H1 (cell line): Measurements from ENCODE around the gene KRTAP10-7. TPM values are rescaled to one million over a fixed set of nuclear protein-coding genes. Genes with fewer than 3 reads are reported as not detected.

Source experiments
- CTCF ChIA-PET: fragments of 300-600 bp; sonication (Branson Sonifier 250); formaldehyde crosslinking; loops from one replicate; lab custom pipeline; 2021; ENCODE audit not compliant: partially characterized antibody; lab: Charles Lee
- POLR2A ChIA-PET: fragments of 300-600 bp; sonication (Branson Sonifier 250); formaldehyde crosslinking; loops from one replicate; lab custom pipeline; 2021; ENCODE audit warnings: inconsistent platforms; ENCODE audit not compliant: partially characterized antibody; lab: Charles Lee
- DNase-seq, 2 experiments: peaks; one replicate each; pipeline versions ENCODE4 v3.0.0 to v3.0.0-alpha.2; 2010 to 2022; ENCODE audit warnings: low spot score in 2 of 2, low read depth in 1 of 2, mixed read lengths in 1 of 2
- FAIRE-seq: peaks from 2 replicates; lab custom pipeline; 2011; peaks lifted over from hg19 to GRCh38; lab: Jason Lieb, UNC
- H2AFZ ChIP-seq: 2 replicates; pipeline ENCODE4 v1.8.1; 2012; ENCODE audit warnings: low read length, inconsistent platforms
- H2AK5ac ChIP-seq: 2 replicates; pipeline ENCODE4 v1.6.1; 2013; ENCODE audit warnings: low read depth, low read length
- H2BK120ac ChIP-seq: replicated peaks from 2 replicates; pipeline ENCODE3; 2013; ENCODE audit warnings: low read depth, low read length, inconsistent platforms
- H2BK12ac ChIP-seq: 2 replicates; pipeline ENCODE4 v1.6.1; 2013; ENCODE audit warnings: low read depth, low read length
- H2BK15ac ChIP-seq: 2 replicates; pipeline ENCODE4 v1.6.1; 2013; ENCODE audit warnings: low read length
- H2BK20ac ChIP-seq: 2 replicates; pipeline ENCODE4 v1.6.1; 2013; ENCODE audit warnings: low read length
- H2BK5ac ChIP-seq: 2 replicates; pipeline ENCODE4 v1.6.1; 2013; ENCODE audit warnings: low read depth, low read length
- H3K14ac ChIP-seq: 2 replicates; pipeline ENCODE4 v1.6.1; 2013; ENCODE audit warnings: inconsistent platforms; ENCODE audit not compliant: insufficient read length
- H3K18ac ChIP-seq: 2 replicates; pipeline ENCODE4 v1.6.1; 2013; ENCODE audit warnings: low read length; ENCODE audit errors: extremely low read depth
- H3K23ac ChIP-seq: 2 replicates; pipeline ENCODE4 v1.6.1; 2013; ENCODE audit warnings: inconsistent platforms; ENCODE audit not compliant: insufficient read length
- H3K23me2 ChIP-seq: 2 replicates; pipeline ENCODE4 v1.6.1; 2013; ENCODE audit warnings: low read depth, low read length
- H3K27ac ChIP-seq: 2 replicates; pipeline ENCODE4 v1.6.1; 2011; ENCODE audit warnings: low read depth, low read length, inconsistent platforms
- H3K27me3 ChIP-seq, 4 experiments: replicated peaks in 1 of 4; 1 replicate in 1 of 4; 2 replicates in 3 of 4; pipeline versions ENCODE4 v1.6.1 to v1.8.1; 2011 to 2013; ENCODE audit warnings: low read length in 3 of 4, mild to moderate bottlenecking in 3 of 4, inconsistent platforms in 2 of 4, mixed read lengths in 2 of 4, moderate library complexity in 1 of 4; ENCODE audit not compliant: control insufficient read depth in 3 of 4, insufficient read depth in 3 of 4; ENCODE audit errors: extremely low read depth in 1 of 4
- H3K36me3 ChIP-seq, 4 experiments: 2 replicates each; pipeline versions ENCODE4 v1.6.1 to v1.8.1; 2011 to 2013; ENCODE audit warnings: mild to moderate bottlenecking in 4 of 4, low read length in 3 of 4, moderate library complexity in 2 of 4, control low read depth in 1 of 4, inconsistent platforms in 1 of 4; ENCODE audit not compliant: insufficient read depth in 4 of 4, control insufficient read depth in 2 of 4
- H3K4ac ChIP-seq: replicated peaks from 2 replicates; pipeline ENCODE3; 2013; ENCODE audit warnings: low read length, low read depth, mixed read lengths, inconsistent platforms; ENCODE audit not compliant: insufficient read length
- H3K4me1 ChIP-seq, 4 experiments: replicated peaks in 1 of 4; 1 replicate in 1 of 4; 2 replicates in 3 of 4; pipeline versions ENCODE4 v1.6.1 to v1.8.1; 2011 to 2013; ENCODE audit warnings: low read length in 3 of 4, inconsistent platforms in 2 of 4, mixed read lengths in 1 of 4; ENCODE audit not compliant: insufficient read depth in 4 of 4, control insufficient read depth in 3 of 4
- H3K4me2 ChIP-seq, 2 experiments: 2 replicates each; pipeline versions ENCODE4 v1.6.1 to v1.8.1; 2011 to 2013; ENCODE audit warnings: low read depth in 2 of 2, low read length in 2 of 2, control low read depth in 1 of 2, inconsistent platforms in 1 of 2, mild to moderate bottlenecking in 1 of 2; ENCODE audit not compliant: insufficient read depth in 1 of 2
- H3K4me3 ChIP-seq, 4 experiments: fragments of 200-600, 300-600 bp in 1 of 4; sonication (generic), shearing (Covaris generic), sonication (Bioruptor Twin) in 1 of 4; 2 replicates each; pipeline versions ENCODE4 v1.5.1 to v1.8.1; 2011 to 2016; ENCODE audit warnings: low read length in 4 of 4, low read depth in 3 of 4, control low read depth in 2 of 4, inconsistent platforms in 2 of 4, mild to moderate bottlenecking in 2 of 4, mixed read lengths in 1 of 4, moderate library complexity in 1 of 4; ENCODE audit not compliant: insufficient read depth in 2 of 4; ENCODE audit errors: extremely low read depth in 1 of 4
- H3K56ac ChIP-seq: replicated peaks from 2 replicates; pipeline ENCODE3; 2013; ENCODE audit warnings: low read depth, mild to moderate bottlenecking, mixed read lengths, low read length, inconsistent platforms; ENCODE audit not compliant: insufficient read length
- H3K79me1 ChIP-seq: 2 replicates; pipeline ENCODE4 v1.6.1; 2013; ENCODE audit warnings: low read depth, low read length, control low read depth
- H3K79me2 ChIP-seq, 2 experiments: 2 replicates each; pipeline versions ENCODE4 v1.6.1 to v1.8.1; 2012 to 2013; ENCODE audit warnings: low read length in 2 of 2, mild to moderate bottlenecking in 2 of 2, inconsistent platforms in 1 of 2; ENCODE audit not compliant: insufficient read depth in 2 of 2, control insufficient read depth in 1 of 2
- H3K9ac ChIP-seq, 4 experiments: replicated peaks in 1 of 4; 1 replicate in 1 of 4; 2 replicates in 3 of 4; pipeline versions ENCODE4 v1.6.1 to v1.8.1; 2011 to 2013; ENCODE audit warnings: low read depth in 3 of 4, low read length in 3 of 4, control low read depth in 2 of 4, mild to moderate bottlenecking in 2 of 4, moderate library complexity in 2 of 4, inconsistent platforms in 1 of 4; ENCODE audit errors: extremely low read depth in 1 of 4
- H3K9me3 ChIP-seq, 2 experiments: 2 replicates each; pipeline versions ENCODE4 v1.6.1 to v1.8.1; 2012 to 2013; ENCODE audit warnings: mild to moderate bottlenecking in 2 of 2, moderate library complexity in 2 of 2, control low read depth in 1 of 2, inconsistent platforms in 1 of 2, low read depth in 1 of 2, low read length in 1 of 2, mixed read lengths in 1 of 2; ENCODE audit not compliant: insufficient read depth in 2 of 2
- H4K20me1 ChIP-seq, 2 experiments: replicated peaks in 1 of 2; 2 replicates each; pipeline versions ENCODE3 to v1.8.1; 2011 to 2013; ENCODE audit warnings: inconsistent platforms in 2 of 2, low read length in 2 of 2, mild to moderate bottlenecking in 1 of 2; ENCODE audit not compliant: insufficient read depth in 2 of 2, control insufficient read depth in 1 of 2
- H4K5ac ChIP-seq: 2 replicates; pipeline ENCODE4 v1.6.1; 2013; ENCODE audit warnings: low read length, low read depth, mixed read lengths, inconsistent platforms; ENCODE audit not compliant: insufficient read length
- H4K8ac ChIP-seq: 2 replicates; pipeline ENCODE4 v1.8.0; 2013; ENCODE audit warnings: mild to moderate bottlenecking, moderate library complexity, low read length, inconsistent platforms; ENCODE audit not compliant: insufficient read depth; ENCODE audit errors: extremely low read depth
- H4K91ac ChIP-seq: replicated peaks from 2 replicates; pipeline ENCODE3; 2013; ENCODE audit warnings: low read length, mixed read lengths, inconsistent platforms; ENCODE audit not compliant: insufficient read length
- CHD1 ChIP-seq: IDR thresholded peaks from 2 replicates; pipeline ENCODE4 v1.6.1; 2012; ENCODE audit warnings: low read depth, low read length, improper control_type of control experiment
- CHD2 ChIP-seq: IDR thresholded peaks from 2 replicates; pipeline ENCODE4 v1.6.1; 2012; ENCODE audit warnings: low read length, improper control_type of control experiment
- POLR2A ChIP-seq, 2 experiments: IDR thresholded peaks; 1 replicate in 1 of 2; 2 replicates in 1 of 2; pipeline ENCODE4 v1.6.1; 2011; ENCODE audit warnings: low read depth in 2 of 2, low read length in 2 of 2, mild to moderate bottlenecking in 2 of 2; ENCODE audit errors: control extremely low read depth in 1 of 2
- SIN3A ChIP-seq, 2 experiments: IDR thresholded peaks in 1 of 2; conservative IDR thresholded peaks in 1 of 2; 2 replicates each; pipeline ENCODE4 v1.6.1; 2011 to 2012; ENCODE audit warnings: low read length in 2 of 2, improper control_type of control experiment in 1 of 2, low read depth in 1 of 2, mild to moderate bottlenecking in 1 of 2
- TAF7 ChIP-seq: optimal IDR thresholded peaks from 2 replicates; pipeline ENCODE3; 2011; ENCODE audit warnings: low read depth, mild to moderate bottlenecking, inconsistent platforms, low read length, moderate library complexity, borderline replicate concordance
- TCF12 ChIP-seq: IDR thresholded peaks from 2 replicates; pipeline ENCODE4 v1.6.1; 2011; ENCODE audit warnings: low read depth, mild to moderate bottlenecking, low read length
- WGBS, 2 experiments: shearing (Covaris generic) in 1 of 2; methylation state at CpG; one replicate each; pipeline versions ENCODE4 v1.1.6 to v1.1.7; 2013 to 2015; ENCODE audit warnings: low lambda C conversion rate in 2 of 2, mixed read lengths in 2 of 2, inconsistent platforms in 1 of 2, low coverage in 1 of 2, missing lambda C conversion rate in 1 of 2; ENCODE audit not compliant: insufficient replicate concordance in 2 of 2, insufficient coverage in 1 of 2, insufficient read length in 1 of 2; ENCODE audit errors: extremely low coverage in 1 of 2, missing lambda C conversion rate in 1 of 2; 5-methylcytosine and 5-hydroxymethylcytosine counted together
- polyA plus RNA-seq, 7 experiments: library from polyadenylated mRNA; depleted of rRNA in 3 of 7; stranded (reverse) in 5 of 7; unstranded in 2 of 7; fragments of >200 nt in 5 of 7; fragments of 200-250 nt in 2 of 7; gene quantifications; 1 replicate in 5 of 7; 2 replicates in 1 of 7; 4 replicates in 1 of 7; pipeline versions ENCODE4 v1.2.1 to v1.2.3, GENCODE V29; 2011 to 2013; ENCODE audit warnings: missing spikeins in 2 of 7, mixed read lengths in 2 of 7
- total RNA-seq: library from RNA; stranded (reverse); fragmentation: NEBNext Ultra II Directional; extraction: Animal tissue kit (Norgen Biotek cat#: 25700); gene quantifications from 2 replicates; pipeline ENCODE4 v1.2.1, GENCODE V29; 2021
- TF ChIP-seq, protein P1 (sequence below): IDR thresholded peaks from 2 replicates; pipeline ENCODE4 v1.6.1; 2012; ENCODE audit warnings: inconsistent platforms

The KRTAP10-7 gene
- total and polyA plus RNA-seq, 2 of the 8 experiments (the other 6 are each of a cell fraction or from before 2014, with no cell fraction given) = not detected

DNA sequence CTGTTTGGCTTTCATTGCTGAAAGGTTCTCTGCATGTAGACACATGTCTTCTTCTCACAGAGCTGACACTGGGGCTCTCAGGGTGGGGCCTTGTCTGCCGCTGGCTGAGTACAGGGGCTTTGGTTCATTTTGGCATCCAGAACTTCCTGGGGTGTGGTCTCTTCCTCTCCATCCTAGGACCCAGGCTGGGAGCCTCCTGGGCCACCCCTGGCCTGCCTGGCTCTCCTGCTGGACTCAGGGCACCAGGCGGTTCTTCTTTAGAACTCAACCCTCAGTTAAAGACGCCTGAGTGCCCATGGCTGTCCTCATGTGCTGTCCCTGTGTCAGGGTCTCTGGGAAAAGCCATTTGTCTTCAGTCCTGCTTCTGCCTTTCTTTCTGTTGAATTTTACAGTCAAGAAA, 14.5 kb upstream of the KRTAP10-7 start:
- FAIRE-seq = no peak
- Histone ChIP-seq H3K14ac (no peak overlapping the region), H3K36me3 (no peaks in the 10 kb centered on the region; a peak in 1 of 8 replicates), H3K27ac (no peak overlapping the region), H2AK5ac (no peak overlapping the region), H4K20me1 (no peaks in the 10 kb centered on the region), H2BK12ac (no peak overlapping the region), H2AFZ (no peak overlapping the region), H4K91ac (no peak overlapping the region), H3K27me3 (no peaks in the 10 kb centered on the region), H3K4me3 (no peak overlapping the region), H3K9ac (no peak overlapping the region), H3K23ac (no peak overlapping the region), H3K4me2 (no peak overlapping the region), H2BK5ac (no peak overlapping the region), H3K23me2 (no peaks in the 10 kb centered on the region), H3K79me2 (no peaks in the 10 kb centered on the region), H2BK15ac (no peak overlapping the region), H3K4me1 (no peaks in the 10 kb centered on the region), H3K56ac (no peak overlapping the region), H3K79me1 (no peaks in the 10 kb centered on the region), H4K8ac (no peak overlapping the region), H2BK20ac (no peak overlapping the region), H3K18ac (no peak overlapping the region), H3K4ac (no peak overlapping the region), H3K9me3 (peaks cover 0 to 3% of the 10 kb centered on the region in 2 experiments; a peak in 1 of 4 replicates), H4K5ac (no peak overlapping the region), H2BK120ac (no peak overlapping the region)
- DNase-seq = no peak
- ChIA-PET CTCF (no interaction called here), POLR2A (no interaction called here)
- WGBS, 2 experiments = 86% methylated on average over 3 of the region's 3 CpGs; no CpG with 5 or more reads in 1 of the 2 experiments
- TF ChIP-seq CHD1 (no peak), POLR2A (IDR thresholded peaks at IDR 0.05; ENCODE audit: control extremely low read depth in 1 of 2, low read depth in 2 of 2, low read length in 2 of 2) (no peak), TCF12 (no peak), TAF7 (no peak), CHD2 (no peak), SIN3A (conservative IDR thresholded peaks at IDR 0.05 in 1 of 2, IDR thresholded peaks at IDR 0.05 in 1 of 2; ENCODE audit: low read depth in 1 of 2, low read length in 2 of 2) (no peak)
- TF ChIP-seq, protein P1, sequence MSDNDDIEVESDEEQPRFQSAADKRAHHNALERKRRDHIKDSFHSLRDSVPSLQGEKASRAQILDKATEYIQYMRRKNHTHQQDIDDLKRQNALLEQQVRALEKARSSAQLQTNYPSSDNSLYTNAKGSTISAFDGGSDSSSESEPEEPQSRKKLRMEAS = no peak
